Body of pancreas (tissue), 4 donors: ENCODE measurements around the gene HTT.

ENCODE experiments used
- POLR2A ChIP-seq, 3 donors: fragments of 450-650 bp; IDR thresholded peaks; one replicate each; pipeline ENCODE4 v1.6.1; 2016; ENCODE audit warnings: antibody characterized with exemption in 3 of 3, mild to moderate bottlenecking in 2 of 3
- TF ChIP-seq, protein P1 (sequence below), 7 experiments: fragments of 450-650 bp in 4 of 7; fragments of 200-600 bp in 3 of 7; sonication (generic) in 3 of 7; IDR thresholded peaks; one replicate each; pipeline ENCODE4 v1.5.1; 2016 to 2019; ENCODE audit warnings: antibody characterized with exemption in 7 of 7

DNA sequence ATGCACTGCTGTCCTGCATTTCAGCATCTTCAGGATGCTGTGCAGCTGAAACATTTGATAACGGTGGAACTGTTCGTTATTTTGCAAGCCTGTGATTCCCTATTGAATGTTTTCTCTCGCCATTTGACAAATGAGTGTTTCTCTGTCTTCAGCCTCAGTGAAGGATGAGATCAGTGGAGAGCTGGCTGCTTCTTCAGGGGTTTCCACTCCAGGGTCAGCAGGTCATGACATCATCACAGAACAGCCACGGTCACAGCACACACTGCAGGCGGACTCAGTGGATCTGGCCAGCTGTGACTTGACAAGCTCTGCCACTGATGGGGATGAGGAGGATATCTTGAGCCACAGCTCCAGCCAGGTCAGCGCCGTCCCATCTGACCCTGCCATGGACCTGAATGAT lies 52.6 kb downstream of the HTT start:
- TF ChIP-seq, protein P1, sequence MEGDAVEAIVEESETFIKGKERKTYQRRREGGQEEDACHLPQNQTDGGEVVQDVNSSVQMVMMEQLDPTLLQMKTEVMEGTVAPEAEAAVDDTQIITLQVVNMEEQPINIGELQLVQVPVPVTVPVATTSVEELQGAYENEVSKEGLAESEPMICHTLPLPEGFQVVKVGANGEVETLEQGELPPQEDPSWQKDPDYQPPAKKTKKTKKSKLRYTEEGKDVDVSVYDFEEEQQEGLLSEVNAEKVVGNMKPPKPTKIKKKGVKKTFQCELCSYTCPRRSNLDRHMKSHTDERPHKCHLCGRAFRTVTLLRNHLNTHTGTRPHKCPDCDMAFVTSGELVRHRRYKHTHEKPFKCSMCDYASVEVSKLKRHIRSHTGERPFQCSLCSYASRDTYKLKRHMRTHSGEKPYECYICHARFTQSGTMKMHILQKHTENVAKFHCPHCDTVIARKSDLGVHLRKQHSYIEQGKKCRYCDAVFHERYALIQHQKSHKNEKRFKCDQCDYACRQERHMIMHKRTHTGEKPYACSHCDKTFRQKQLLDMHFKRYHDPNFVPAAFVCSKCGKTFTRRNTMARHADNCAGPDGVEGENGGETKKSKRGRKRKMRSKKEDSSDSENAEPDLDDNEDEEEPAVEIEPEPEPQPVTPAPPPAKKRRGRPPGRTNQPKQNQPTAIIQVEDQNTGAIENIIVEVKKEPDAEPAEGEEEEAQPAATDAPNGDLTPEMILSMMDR (IDR thresholded peaks at IDR 0.05), result no peak
- no peak for TF ChIP-seq POLR2A (IDR thresholded peaks at IDR 0.05)
